Measurements from ENCODE around the gene SORCS2. TPM values are rescaled to one million over a fixed set of nuclear protein-coding genes. Genes with fewer than 3 reads are reported as not detected.

The SORCS2 gene
- total RNA-seq, 1 experiment from 2014 or later, result 0.06 TPM

DNA sequence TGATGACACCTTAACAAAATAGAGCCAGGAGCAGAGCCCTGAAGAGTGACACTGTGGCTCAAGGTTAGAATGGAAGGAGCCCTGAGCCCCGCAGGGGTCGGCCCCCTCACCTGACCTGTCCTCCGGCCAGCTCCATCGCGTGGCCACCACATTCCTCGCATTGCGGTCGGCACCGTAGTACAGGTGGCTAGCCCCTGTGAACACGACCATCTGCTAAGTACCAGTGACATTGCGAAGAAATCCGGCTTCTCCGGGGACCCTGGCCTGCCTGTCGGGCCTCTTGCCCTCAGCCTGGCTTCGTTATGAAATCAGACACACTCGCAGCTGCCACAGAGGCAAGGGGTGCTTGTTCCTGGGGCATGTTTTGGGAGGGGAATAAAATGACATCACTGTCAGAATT, 568.4 kb downstream of the SORCS2 start:
- BruUV-seq (replicated peaks), result no TSS peak
- H3K27me3 ChIP-seq (replicated peaks; ENCODE audit: insufficient read depth, low read depth, low read length, poor library complexity), result no peaks in the 10 kb centered on the region
- H3K27ac ChIP-seq (ENCODE audit: low read depth, low read length, poor library complexity, severe bottlenecking), result peak overlapping the region; percentile 74
- no peak for TF ChIP-seq EZH2 (IDR thresholded peaks at IDR 0.05; ENCODE audit: borderline replicate concordance, low read depth, low read length, poor library complexity, severe bottlenecking)
- TF ChIP-seq, protein P1, sequence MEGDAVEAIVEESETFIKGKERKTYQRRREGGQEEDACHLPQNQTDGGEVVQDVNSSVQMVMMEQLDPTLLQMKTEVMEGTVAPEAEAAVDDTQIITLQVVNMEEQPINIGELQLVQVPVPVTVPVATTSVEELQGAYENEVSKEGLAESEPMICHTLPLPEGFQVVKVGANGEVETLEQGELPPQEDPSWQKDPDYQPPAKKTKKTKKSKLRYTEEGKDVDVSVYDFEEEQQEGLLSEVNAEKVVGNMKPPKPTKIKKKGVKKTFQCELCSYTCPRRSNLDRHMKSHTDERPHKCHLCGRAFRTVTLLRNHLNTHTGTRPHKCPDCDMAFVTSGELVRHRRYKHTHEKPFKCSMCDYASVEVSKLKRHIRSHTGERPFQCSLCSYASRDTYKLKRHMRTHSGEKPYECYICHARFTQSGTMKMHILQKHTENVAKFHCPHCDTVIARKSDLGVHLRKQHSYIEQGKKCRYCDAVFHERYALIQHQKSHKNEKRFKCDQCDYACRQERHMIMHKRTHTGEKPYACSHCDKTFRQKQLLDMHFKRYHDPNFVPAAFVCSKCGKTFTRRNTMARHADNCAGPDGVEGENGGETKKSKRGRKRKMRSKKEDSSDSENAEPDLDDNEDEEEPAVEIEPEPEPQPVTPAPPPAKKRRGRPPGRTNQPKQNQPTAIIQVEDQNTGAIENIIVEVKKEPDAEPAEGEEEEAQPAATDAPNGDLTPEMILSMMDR (conservative IDR thresholded peaks at IDR 0.05; ENCODE audit: low read depth, low read length), result no peak
- no peaks in the 10 kb centered on the region for H3K9me3 ChIP-seq (ENCODE audit: low read depth, low read length, poor library complexity, severe bottlenecking)
- ChIA-PET CTCF (interaction anchor here (1.6 kb wide), 1 partner anchor 42 kb away, joined by 34 read pairs; no protein-coding TSS in a partner anchor), POLR2A (ENCODE audit: low non-redundant PET) (no interaction called here)
- H3K4me3 ChIP-seq (ENCODE audit: low read depth, low read length, poor library complexity, severe bottlenecking), result no peak overlapping the region
- DNase-seq (ENCODE audit: low spot score), result no peak
- intact Hi-C loops (cut with micrococcal nuclease; ENCODE audit: unreplicated experiment), result loop anchor here (5.0 kb wide), 1 partner anchor 227 kb away; no protein-coding TSS in a partner anchor
- H3K36me3 ChIP-seq (ENCODE audit: insufficient read depth, low read length, poor library complexity, severe bottlenecking), result peaks cover 9% of the 10 kb centered on the region
- peaks cover 36% of the 10 kb centered on the region for H3K4me1 ChIP-seq (ENCODE audit: insufficient read depth, low read length, poor library complexity, severe bottlenecking)

DNA sequence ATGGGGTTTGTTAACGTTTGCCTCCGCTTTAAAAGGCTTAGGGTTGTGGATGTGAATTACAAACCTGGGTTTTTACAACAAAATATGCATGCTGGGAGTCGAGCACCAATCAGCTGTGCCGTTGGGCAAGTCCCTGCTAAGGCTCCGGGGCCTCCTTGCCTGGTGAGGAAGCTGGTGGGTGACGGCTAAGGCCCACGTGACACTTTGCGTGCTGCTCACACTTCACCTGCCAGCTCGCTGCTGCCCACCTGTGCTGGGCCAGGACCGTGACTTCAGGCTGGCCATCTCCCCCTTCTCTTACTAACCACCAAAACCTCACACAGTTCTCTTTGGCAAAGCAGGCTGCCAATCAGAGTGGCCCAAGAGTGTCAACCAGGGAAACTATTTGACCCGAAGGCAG, 569.0 kb downstream of the SORCS2 start:
- H3K27ac ChIP-seq (ENCODE audit: low read depth, low read length, poor library complexity, severe bottlenecking), result peak overlapping the region; percentile 10
- intact Hi-C loops (cut with micrococcal nuclease; ENCODE audit: unreplicated experiment), result loop anchor here (5.0 kb wide), 1 partner anchor 226 kb away; no protein-coding TSS in a partner anchor
- no peaks in the 10 kb centered on the region for H3K9me3 ChIP-seq (ENCODE audit: low read depth, low read length, poor library complexity, severe bottlenecking)
- H3K27me3 ChIP-seq (replicated peaks; ENCODE audit: insufficient read depth, low read depth, low read length, poor library complexity), result no peaks in the 10 kb centered on the region
- BruUV-seq (replicated peaks), result no TSS peak
- TF ChIP-seq EZH2 (IDR thresholded peaks at IDR 0.05; ENCODE audit: borderline replicate concordance, low read depth, low read length, poor library complexity, severe bottlenecking), result no peak
- TF ChIP-seq, protein P1 (conservative IDR thresholded peaks at IDR 0.05; ENCODE audit: low read depth, low read length), result no peak
- CTCF ChIA-PET, result interaction anchor here (0.7 to 1.6 kb wide), 6 partner anchors 20 to 227 kb away, joined by 3 to 34 read pairs (median 4); no protein-coding TSS in a partner anchor
- POLR2A ChIA-PET (ENCODE audit: low non-redundant PET), result no interaction called here
- peaks cover 36% of the 10 kb centered on the region for H3K4me1 ChIP-seq (ENCODE audit: insufficient read depth, low read length, poor library complexity, severe bottlenecking)
- H3K4me3 ChIP-seq (ENCODE audit: low read depth, low read length, poor library complexity, severe bottlenecking), result no peak overlapping the region
- no peak for DNase-seq (ENCODE audit: low spot score)
- H3K36me3 ChIP-seq (ENCODE audit: insufficient read depth, low read length, poor library complexity, severe bottlenecking), result peaks cover 9% of the 10 kb centered on the region

DNA sequence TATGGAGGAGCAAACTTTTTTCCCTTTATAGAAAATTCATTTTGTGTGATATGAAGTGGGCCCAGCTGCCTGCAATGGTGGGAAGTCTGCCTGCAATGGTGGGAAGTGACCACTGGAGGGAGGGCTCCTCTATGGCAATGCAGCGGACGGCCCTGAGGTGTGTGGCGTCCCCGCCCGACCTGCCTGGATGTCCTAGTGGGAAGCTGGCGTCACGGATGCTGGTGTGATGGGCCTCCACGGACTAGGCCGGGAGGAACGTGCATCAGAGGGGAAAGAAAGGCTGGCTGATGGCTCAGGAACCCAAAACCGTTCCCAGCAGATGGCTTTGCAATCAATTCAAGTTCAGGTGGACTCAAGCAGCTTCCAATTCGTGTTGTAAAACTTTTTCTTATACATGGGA, 569.4 kb downstream of the SORCS2 start:
- TF ChIP-seq, protein P1 (conservative IDR thresholded peaks at IDR 0.05; ENCODE audit: low read depth, low read length), result peak; percentile 82
- no peak for TF ChIP-seq EZH2 (IDR thresholded peaks at IDR 0.05; ENCODE audit: borderline replicate concordance, low read depth, low read length, poor library complexity, severe bottlenecking)
- no TSS peak for BruUV-seq (replicated peaks)
- CTCF ChIA-PET, result interaction anchor here (0.7 to 1.6 kb wide), 7 partner anchors 19 to 227 kb away, joined by 3 to 34 read pairs (median 3); no protein-coding TSS in a partner anchor
- peak overlapping the region; percentile 14 for H3K27ac ChIP-seq (ENCODE audit: low read depth, low read length, poor library complexity, severe bottlenecking)
- POLR2A ChIA-PET (ENCODE audit: low non-redundant PET), result no interaction called here
- DNase-seq (ENCODE audit: low spot score), result peak; percentile 86
- no peaks in the 10 kb centered on the region for H3K27me3 ChIP-seq (replicated peaks; ENCODE audit: insufficient read depth, low read depth, low read length, poor library complexity)
- H3K4me3 ChIP-seq (ENCODE audit: low read depth, low read length, poor library complexity, severe bottlenecking), result no peak overlapping the region
- peaks cover 36% of the 10 kb centered on the region for H3K4me1 ChIP-seq (ENCODE audit: insufficient read depth, low read length, poor library complexity, severe bottlenecking)
- H3K9me3 ChIP-seq (ENCODE audit: low read depth, low read length, poor library complexity, severe bottlenecking), result no peaks in the 10 kb centered on the region
- H3K36me3 ChIP-seq (ENCODE audit: insufficient read depth, low read length, poor library complexity, severe bottlenecking), result peaks cover 9% of the 10 kb centered on the region
- intact Hi-C loops (cut with micrococcal nuclease; ENCODE audit: unreplicated experiment), result loop anchor here (1.0 to 5.0 kb wide), 2 partner anchors 41 to 226 kb away; no protein-coding TSS in a partner anchor

Data from A673 (cell line).